Activated CD8-positive, alpha-beta T cell treated with anti-CD3 and anti-CD28 coated beads for 36 hours (primary cell): Measurements from ENCODE around the gene ILF3. TPM values are rescaled to one million over a fixed set of nuclear protein-coding genes. Genes with fewer than 3 reads are reported as not detected.
A peak's percentile ranks its signal among the peaks of the same experiment; 100 is the strongest.

Experiments
- ATAC-seq: fragments of 200-7000 bp; cut with Tn5 transposase; one replicate; pipeline ENCODE4 v1.10.0; 2021; ENCODE audit warnings: mild to moderate bottlenecking, moderate library complexity
- CTCF ChIA-PET: fragments of 350-600 bp; sonication (Branson Sonifier 250); formaldehyde crosslinking; loops from one replicate; lab custom pipeline; 2021; ENCODE audit warnings: antibody characterized with exemption; lab: Charles Lee
- POLR2A ChIA-PET: fragments of 350-600 bp; sonication (Branson Sonifier 250); formaldehyde crosslinking; loops from one replicate; lab custom pipeline; 2021; ENCODE audit warnings: antibody characterized with exemption; lab: Charles Lee
- DNase-seq: peaks from one replicate; pipeline ENCODE4 v3.0.0-alpha.2; 2020
- H3K27ac Mint-ChIP-seq: one replicate; pipeline ENCODE4 v1.8.0; 2021; ENCODE audit warnings: mild to moderate bottlenecking, mixed read lengths
- H3K27me3 Mint-ChIP-seq: one replicate; pipeline ENCODE4 v1.8.0; 2021; ENCODE audit warnings: mixed read lengths
- H3K36me3 Mint-ChIP-seq: one replicate; pipeline ENCODE4 v1.8.0; 2021; ENCODE audit warnings: low read depth, mixed read lengths
- H3K4me1 Mint-ChIP-seq: one replicate; pipeline ENCODE4 v1.8.0; 2021; ENCODE audit warnings: low read depth, mixed read lengths
- H3K4me3 Mint-ChIP-seq: one replicate; pipeline ENCODE4 v1.8.0; 2021; ENCODE audit warnings: mild to moderate bottlenecking, moderate library complexity, mixed read lengths
- H3K9me3 Mint-ChIP-seq: one replicate; pipeline ENCODE4 v1.8.0; 2021; ENCODE audit warnings: mixed read lengths
- CTCF ChIP-seq: fragments of 200-600 bp; IDR thresholded peaks from one replicate; pipeline ENCODE4 v1.8.0; 2022; ENCODE audit warnings: antibody characterized with exemption, mild to moderate bottlenecking
- intact Hi-C: fragments of 100-400 bp; cut with micrococcal nuclease; formaldehyde crosslinking; loops from one replicate; pipeline ENCODE4 v1.10.0; 2022
- total RNA-seq, 2 experiments: library from RNA; stranded (reverse); gene quantifications; one replicate each; pipeline ENCODE4 v1.2.3, GENCODE V29; 2021

Gene ILF3
- total RNA-seq, 2 experiments from 2014 or later: 435 to 450 TPM

- intact Hi-C loops: no loop called here
- H3K27me3 Mint-ChIP-seq: no peaks in the 10 kb centered on the region
- no peak overlapping the region for H3K4me3 Mint-ChIP-seq
- no peaks in the 10 kb centered on the region for H3K9me3 Mint-ChIP-seq
- ChIA-PET POLR2A (interaction anchor here (1.7 kb wide), 1 partner anchor 11 kb away, joined by 8 read pairs; no protein-coding TSS in a partner anchor), CTCF (interaction anchor here (1.4 kb wide), 1 partner anchor 34 kb away, joined by 9 read pairs; no protein-coding TSS in a partner anchor)
- ATAC-seq (no peak), DNase-seq (no peak)
- peaks cover 36% of the 10 kb centered on the region for H3K4me1 Mint-ChIP-seq
- peaks cover 18% of the 10 kb centered on the region for H3K36me3 Mint-ChIP-seq
- no peak for TF ChIP-seq CTCF
- peak overlapping the region; percentile 83 for H3K27ac Mint-ChIP-seq
Measured at GRCh38 chr19:10615429-10616023, 38.6 kb upstream of the ILF3 start.

GRCh38 chr19:10617409-10618121, 36.6 kb upstream of the ILF3 start:
- POLR2A ChIA-PET: interaction anchor here (1.2 to 1.4 kb wide), 2 partner anchors 13 to 213 kb away, joined by 3 to 4 read pairs; no protein-coding TSS in a partner anchor
- no peak for ATAC-seq
- intact Hi-C loops: no loop called here
- H3K36me3 Mint-ChIP-seq: peaks cover 25% of the 10 kb centered on the region
- H3K27ac Mint-ChIP-seq: peak overlapping the region; percentile 47
- peaks cover 49% of the 10 kb centered on the region for H3K4me1 Mint-ChIP-seq
- TF ChIP-seq CTCF: no peak
- no peaks in the 10 kb centered on the region for H3K9me3 Mint-ChIP-seq
- DNase-seq: no peak
- CTCF ChIA-PET: interaction anchor here (4.9 to 6.8 kb wide), 2 partner anchors 27 to 36 kb away, joined by 30 to 31 read pairs; no protein-coding TSS in a partner anchor
- H3K27me3 Mint-ChIP-seq: no peaks in the 10 kb centered on the region
- H3K4me3 Mint-ChIP-seq: no peak overlapping the region

- Mint-ChIP-seq H3K27me3 (no peaks in the 10 kb centered on the region), H3K9me3 (no peaks in the 10 kb centered on the region), H3K36me3 (peaks cover 17% of the 10 kb centered on the region), H3K4me1 (peaks cover 50% of the 10 kb centered on the region), H3K27ac (no peak overlapping the region), H3K4me3 (no peak overlapping the region)
- CTCF ChIA-PET: interaction anchor here (4.9 to 6.8 kb wide), 2 partner anchors 26 to 37 kb away, joined by 30 to 31 read pairs; no protein-coding TSS in a partner anchor
- POLR2A ChIA-PET: interaction anchor here (0.8 to 1.4 kb wide), 3 partner anchors 10 to 37 kb away, joined by 3 to 4 read pairs (median 3); no protein-coding TSS in a partner anchor
- no peak for TF ChIP-seq CTCF
- DNase-seq (no peak), ATAC-seq (no peak)
- intact Hi-C loops: no loop called here
Measured at GRCh38 chr19:10618846-10619245, 35.3 kb upstream of the ILF3 start.

GRCh38 chr19:10620786-10621185, 33.4 kb upstream of the ILF3 start:
- no peak for ATAC-seq
- peak overlapping the region; percentile 73 for H3K27ac Mint-ChIP-seq
- H3K9me3 Mint-ChIP-seq: no peaks in the 10 kb centered on the region
- ChIA-PET CTCF (interaction anchor here (1.5 to 6.8 kb wide), 3 partner anchors 17 to 39 kb away, joined by 4 to 31 read pairs (median 30); no protein-coding TSS in a partner anchor), POLR2A (interaction anchor here (0.6 to 3.4 kb wide), 2 partner anchors 17 to 44 kb away, joined by 3 to 13 read pairs; no protein-coding TSS in a partner anchor)
- H3K4me3 Mint-ChIP-seq: no peak overlapping the region
- peaks cover 48% of the 10 kb centered on the region for H3K4me1 Mint-ChIP-seq
- intact Hi-C loops: no loop called here
- no peak for DNase-seq
- no peaks in the 10 kb centered on the region for H3K27me3 Mint-ChIP-seq
- no peak for TF ChIP-seq CTCF
- H3K36me3 Mint-ChIP-seq: peaks cover 8% of the 10 kb centered on the region
